Measurements from ENCODE around the gene NSMCE1.
"Not testable (repeated sequence)": the region's sequence is repeated elsewhere in the genome, so short reads cannot be mapped to it uniquely, and the experiment has no call there.

NSMCE1 gene

GRCh38 chr16:27211026-27211425 lies 57.5 kb downstream of the NSMCE1 start:
- no peak for DNase-seq

- no peak for DNase-seq
Measured at GRCh38 chr16:27210174-27210573, 58.4 kb downstream of the NSMCE1 start.

GRCh38 chr16:27209591-27209990 lies 59.0 kb downstream of the NSMCE1 start:
- no peak for DNase-seq

GRCh38 chr16:27208796-27209195 lies 59.8 kb downstream of the NSMCE1 start:
- DNase-seq, result no peak

- DNase-seq, result no peak
Measured at GRCh38 chr16:27208081-27208680, 60.4 kb downstream of the NSMCE1 start.

GRCh38 chr16:27207121-27207520 lies 61.5 kb downstream of the NSMCE1 start:
- not testable (repeated sequence) for DNase-seq

GRCh38 chr16:27205423-27206065 lies 63.0 kb downstream of the NSMCE1 start:
- DNase-seq, result no peak

GRCh38 chr16:27204312-27204915 lies 64.2 kb downstream of the NSMCE1 start:
- DNase-seq, result no peak

- peak; percentile 100 for DNase-seq
Measured at GRCh38 chr16:27203507-27204311, 64.9 kb downstream of the NSMCE1 start, which contains the start of gene KDM8. TSS of gene KDM8 (plus strand) at chr16:27203526. CDS start at chr16:27210124, 6,598 bp downstream.

GRCh38 chr16:27202923-27203506 lies 65.6 kb downstream of the NSMCE1 start:
- DNase-seq, result no peak

- DNase-seq, result not testable (repeated sequence)
Measured at GRCh38 chr16:27200914-27201313, 67.7 kb downstream of the NSMCE1 start.

- DNase-seq, result no peak
Measured at GRCh38 chr16:27199736-27200135, 68.8 kb downstream of the NSMCE1 start.

GRCh38 chr16:27199235-27199586 lies 69.4 kb downstream of the NSMCE1 start:
- no peak for DNase-seq

GRCh38 chr16:27198451-27199234 lies 69.9 kb downstream of the NSMCE1 start:
- no peak for DNase-seq

GRCh38 chr16:27197004-27197403 lies 71.6 kb downstream of the NSMCE1 start:
- DNase-seq, result no peak

GRCh38 chr16:27195941-27196595 lies 72.5 kb downstream of the NSMCE1 start:
- DNase-seq, result no peak

GRCh38 chr16:27195076-27195741 lies 73.4 kb downstream of the NSMCE1 start:
- DNase-seq, result no peak

GRCh38 chr16:27193300-27193990 lies 75.1 kb downstream of the NSMCE1 start:
- no peak for DNase-seq

- DNase-seq, result no peak
Measured at GRCh38 chr16:27191352-27191924, 77.1 kb downstream of the NSMCE1 start.

- no peak for DNase-seq
Measured at GRCh38 chr16:27190316-27190871, 78.2 kb downstream of the NSMCE1 start.

All from NK-92 treated with Interleukin-12 subunit alpha and Interleukin-12 subunit beta, amount 100 ng/mL, for 24 hours (cell line).